ENCODE data around the gene LRP1-AS.

LRP1-AS gene

GRCh38 chr12:57104292-57104910, 43.0 kb downstream of the LRP1-AS start:
- Mint-ChIP-seq H3K4me3 (no peak overlapping the region), H3K9me3 (no peaks in the 10 kb centered on the region), H3K4me1 (ENCODE audit: low read depth) (peaks cover 26% of the 10 kb centered on the region), H3K36me3 (ENCODE audit: low read depth) (peaks cover 51% of the 10 kb centered on the region), H3K27ac (no peak overlapping the region), H3K27me3 (ENCODE audit: low read depth) (no peaks in the 10 kb centered on the region)
- no peak for DNase-seq (ENCODE audit: low spot score)

- peaks cover 26% of the 10 kb centered on the region for H3K4me1 Mint-ChIP-seq (ENCODE audit: low read depth)
- peaks cover 55% of the 10 kb centered on the region for H3K36me3 Mint-ChIP-seq (ENCODE audit: low read depth)
- H3K4me3 Mint-ChIP-seq, result no peak overlapping the region
- H3K9me3 Mint-ChIP-seq, result no peaks in the 10 kb centered on the region
- no peak overlapping the region for H3K27ac Mint-ChIP-seq
- H3K27me3 Mint-ChIP-seq (ENCODE audit: low read depth), result no peaks in the 10 kb centered on the region
- DNase-seq (ENCODE audit: low spot score), result no peak
These were observed 43.6 kb downstream of the LRP1-AS start for GRCh38 chr12:57103856-57104255.

GRCh38 chr12:57101892-57102695, 45.3 kb downstream of the LRP1-AS start:
- H3K4me3 Mint-ChIP-seq, result no peak overlapping the region
- peaks cover 15% of the 10 kb centered on the region for H3K4me1 Mint-ChIP-seq (ENCODE audit: low read depth)
- H3K27me3 Mint-ChIP-seq (ENCODE audit: low read depth), result no peaks in the 10 kb centered on the region
- H3K36me3 Mint-ChIP-seq (ENCODE audit: low read depth), result peaks cover 56% of the 10 kb centered on the region
- DNase-seq (ENCODE audit: low spot score), result no peak
- H3K9me3 Mint-ChIP-seq, result no peaks in the 10 kb centered on the region
- no peak overlapping the region for H3K27ac Mint-ChIP-seq

GRCh38 chr12:57099766-57100165, 47.7 kb downstream of the LRP1-AS start:
- Mint-ChIP-seq H3K4me3 (no peak overlapping the region), H3K36me3 (ENCODE audit: low read depth) (peaks cover 60% of the 10 kb centered on the region), H3K27me3 (ENCODE audit: low read depth) (no peaks in the 10 kb centered on the region), H3K4me1 (ENCODE audit: low read depth) (peaks cover 21% of the 10 kb centered on the region), H3K9me3 (no peaks in the 10 kb centered on the region), H3K27ac (no peak overlapping the region)
- no peak for DNase-seq (ENCODE audit: low spot score)

GRCh38 chr12:57099047-57099714, 48.2 kb downstream of the LRP1-AS start:
- peaks cover 23% of the 10 kb centered on the region for H3K4me1 Mint-ChIP-seq (ENCODE audit: low read depth)
- H3K27ac Mint-ChIP-seq, result peak overlapping the region; percentile 29
- no peaks in the 10 kb centered on the region for H3K27me3 Mint-ChIP-seq (ENCODE audit: low read depth)
- DNase-seq (ENCODE audit: low spot score), result no peak
- H3K36me3 Mint-ChIP-seq (ENCODE audit: low read depth), result peaks cover 54% of the 10 kb centered on the region
- H3K9me3 Mint-ChIP-seq, result no peaks in the 10 kb centered on the region
- no peak overlapping the region for H3K4me3 Mint-ChIP-seq

- Mint-ChIP-seq H3K27me3 (ENCODE audit: low read depth) (no peaks in the 10 kb centered on the region), H3K4me3 (no peak overlapping the region), H3K27ac (no peak overlapping the region), H3K4me1 (ENCODE audit: low read depth) (peaks cover 26% of the 10 kb centered on the region), H3K9me3 (no peaks in the 10 kb centered on the region), H3K36me3 (ENCODE audit: low read depth) (peaks cover 51% of the 10 kb centered on the region)
- no peak for DNase-seq (ENCODE audit: low spot score)
These were observed 48.9 kb downstream of the LRP1-AS start for GRCh38 chr12:57098546-57098945.

GRCh38 chr12:57097554-57097835, 49.9 kb downstream of the LRP1-AS start:
- H3K36me3 Mint-ChIP-seq (ENCODE audit: low read depth), result peaks cover 56% of the 10 kb centered on the region

GRCh38 chr12:57096748-57097553, 50.5 kb downstream of the LRP1-AS start:
- no peak for DNase-seq (ENCODE audit: low spot score)
- Mint-ChIP-seq H3K27ac (peak overlapping the region; percentile 70), H3K9me3 (no peaks in the 10 kb centered on the region), H3K4me3 (no peak overlapping the region), H3K36me3 (ENCODE audit: low read depth) (peaks cover 57% of the 10 kb centered on the region), H3K4me1 (ENCODE audit: low read depth) (peaks cover 36% of the 10 kb centered on the region), H3K27me3 (ENCODE audit: low read depth) (no peaks in the 10 kb centered on the region)

More at GRCh38 chr12:57097554-57097835, 49.9 kb downstream of the LRP1-AS start:
- DNase-seq (ENCODE audit: low spot score), result no peak
- Mint-ChIP-seq H3K27ac (no peak overlapping the region), H3K9me3 (no peaks in the 10 kb centered on the region), H3K4me3 (no peak overlapping the region), H3K4me1 (ENCODE audit: low read depth) (peaks cover 35% of the 10 kb centered on the region), H3K27me3 (ENCODE audit: low read depth) (no peaks in the 10 kb centered on the region)

GRCh38 chr12:57096099-57096572, 51.3 kb downstream of the LRP1-AS start:
- no peak overlapping the region for H3K4me3 Mint-ChIP-seq
- peaks cover 57% of the 10 kb centered on the region for H3K36me3 Mint-ChIP-seq (ENCODE audit: low read depth)
- H3K27me3 Mint-ChIP-seq (ENCODE audit: low read depth), result no peaks in the 10 kb centered on the region
- no peaks in the 10 kb centered on the region for H3K9me3 Mint-ChIP-seq
- H3K27ac Mint-ChIP-seq, result peak overlapping the region; percentile 70
- H3K4me1 Mint-ChIP-seq (ENCODE audit: low read depth), result peaks cover 38% of the 10 kb centered on the region
- no peak for DNase-seq (ENCODE audit: low spot score)

- Mint-ChIP-seq H3K27me3 (ENCODE audit: low read depth) (no peaks in the 10 kb centered on the region), H3K36me3 (ENCODE audit: low read depth) (peaks cover 60% of the 10 kb centered on the region), H3K27ac (peak overlapping the region; percentile 69), H3K9me3 (no peaks in the 10 kb centered on the region), H3K4me1 (ENCODE audit: low read depth) (peaks cover 44% of the 10 kb centered on the region), H3K4me3 (no peak overlapping the region)
- no peak for DNase-seq (ENCODE audit: low spot score)
These were observed 52.0 kb downstream of the LRP1-AS start for GRCh38 chr12:57095440-57095839.

Measured in T-helper 2 cell treated with Interferon-gamma antibody and Interleukin-4, amounts not matched to agents 5 μg/mL and 100 μg/mL, for 36 hours (primary cell).